ENCODE results near the gene KRTAP12-1. TPM values are rescaled to one million over a fixed set of nuclear protein-coding genes. Genes with fewer than 3 reads are reported as not detected.
"Not testable (repeated sequence)": the region's sequence is repeated elsewhere in the genome, so short reads cannot be mapped to it uniquely, and the experiment has no call there.

KRTAP12-1 gene
- total RNA-seq, 1 donor from 2014 or later: not detected

GRCh38 chr21:44666401-44667320 is 15.3 kb downstream of the KRTAP12-1 start, which contains the start of gene KRTAP12-2:
Gene KRTAP12-2, minus strand, starts transcription at chr21:44666927. Its CDS starts 41 bp downstream, at chr21:44666886.
- intact Hi-C loops (cut with DNase I): no loop called here
- H3K4me1 ChIP-seq: no peaks in the 10 kb centered on the region
- H3K27ac ChIP-seq: no peak within 1 kb of the TSS
- H3K27me3 ChIP-seq (ENCODE audit: low read depth): no peaks in the 10 kb centered on the region
- no peaks in the 10 kb centered on the region for H3K9me3 ChIP-seq
- DNase-seq: no peak
- no peaks in the 10 kb centered on the region for H3K36me3 ChIP-seq
- no peak within 1 kb of the TSS for H3K4me3 ChIP-seq
- TF ChIP-seq, protein P1, sequence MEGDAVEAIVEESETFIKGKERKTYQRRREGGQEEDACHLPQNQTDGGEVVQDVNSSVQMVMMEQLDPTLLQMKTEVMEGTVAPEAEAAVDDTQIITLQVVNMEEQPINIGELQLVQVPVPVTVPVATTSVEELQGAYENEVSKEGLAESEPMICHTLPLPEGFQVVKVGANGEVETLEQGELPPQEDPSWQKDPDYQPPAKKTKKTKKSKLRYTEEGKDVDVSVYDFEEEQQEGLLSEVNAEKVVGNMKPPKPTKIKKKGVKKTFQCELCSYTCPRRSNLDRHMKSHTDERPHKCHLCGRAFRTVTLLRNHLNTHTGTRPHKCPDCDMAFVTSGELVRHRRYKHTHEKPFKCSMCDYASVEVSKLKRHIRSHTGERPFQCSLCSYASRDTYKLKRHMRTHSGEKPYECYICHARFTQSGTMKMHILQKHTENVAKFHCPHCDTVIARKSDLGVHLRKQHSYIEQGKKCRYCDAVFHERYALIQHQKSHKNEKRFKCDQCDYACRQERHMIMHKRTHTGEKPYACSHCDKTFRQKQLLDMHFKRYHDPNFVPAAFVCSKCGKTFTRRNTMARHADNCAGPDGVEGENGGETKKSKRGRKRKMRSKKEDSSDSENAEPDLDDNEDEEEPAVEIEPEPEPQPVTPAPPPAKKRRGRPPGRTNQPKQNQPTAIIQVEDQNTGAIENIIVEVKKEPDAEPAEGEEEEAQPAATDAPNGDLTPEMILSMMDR (IDR thresholded peaks at IDR 0.05): no peak
- no peak for ATAC-seq

- no peak for DNase-seq
- intact Hi-C loops (cut with DNase I): no loop called here
These were observed 17.3 kb downstream of the KRTAP12-1 start for GRCh38 chr21:44664691-44665090.

GRCh38 chr21:44661567-44661966 is 20.4 kb downstream of the KRTAP12-1 start:
- intact Hi-C loops (cut with DNase I); H3K9me3 ChIP-seq; DNase-seq; H3K4me1 ChIP-seq; H3K36me3 ChIP-seq; ATAC-seq; H3K4me3 ChIP-seq; H3K27ac ChIP-seq: not testable (repeated sequence)
- peaks cover 24% of the 10 kb centered on the region for H3K27me3 ChIP-seq (ENCODE audit: low read depth)

More at GRCh38 chr21:44664691-44665090, 17.3 kb downstream of the KRTAP12-1 start:
- Histone ChIP-seq H3K36me3 (no peaks in the 10 kb centered on the region), H3K27ac (no peak overlapping the region), H3K9me3 (no peaks in the 10 kb centered on the region), H3K27me3 (ENCODE audit: low read depth) (no peaks in the 10 kb centered on the region), H3K4me1 (no peaks in the 10 kb centered on the region), H3K4me3 (no peak overlapping the region)
- TF ChIP-seq, protein P1 (IDR thresholded peaks at IDR 0.05): no peak
- ATAC-seq: no peak

GRCh38 chr21:44658913-44659595 is 22.9 kb downstream of the KRTAP12-1 start:
- Histone ChIP-seq H3K27ac (no peak overlapping the region), H3K36me3 (no peaks in the 10 kb centered on the region), H3K4me3 (no peak overlapping the region), H3K27me3 (ENCODE audit: low read depth) (peaks cover 25% of the 10 kb centered on the region), H3K9me3 (no peaks in the 10 kb centered on the region), H3K4me1 (no peaks in the 10 kb centered on the region)
- intact Hi-C loops (cut with DNase I): no loop called here
- ATAC-seq (peak; percentile 47 to 69), DNase-seq (no peak)
- TF ChIP-seq, protein P1 (IDR thresholded peaks at IDR 0.05): no peak

DNA sequence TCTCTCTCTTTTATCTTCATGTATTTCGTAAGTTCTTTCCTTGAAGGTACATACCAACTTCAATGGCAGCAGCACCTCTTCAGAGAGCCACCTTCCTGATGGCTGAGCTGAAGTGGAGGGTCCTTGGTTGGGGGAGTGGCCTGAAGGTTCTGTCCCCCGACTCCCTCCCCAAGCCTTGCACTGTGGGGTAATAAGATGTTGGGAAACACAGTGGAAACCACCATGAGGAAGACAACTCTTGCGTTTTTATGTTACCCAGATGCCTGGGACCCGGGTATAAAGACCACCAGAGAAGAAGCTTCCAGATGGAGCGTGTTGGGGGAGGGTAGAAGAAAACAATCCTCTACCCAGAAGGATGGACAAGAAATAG is 23.4 kb downstream of the KRTAP12-1 start:
- Histone ChIP-seq H3K9me3 (no peaks in the 10 kb centered on the region), H3K27me3 (ENCODE audit: low read depth) (peaks cover 27% of the 10 kb centered on the region), H3K36me3 (no peaks in the 10 kb centered on the region), H3K27ac (no peak overlapping the region), H3K4me3 (no peak overlapping the region), H3K4me1 (no peaks in the 10 kb centered on the region)
- intact Hi-C loops (cut with DNase I): no loop called here
- DNase-seq (no peak), ATAC-seq (peak in 1 of 2 donors; percentile 33)
- TF ChIP-seq, protein P1 (IDR thresholded peaks at IDR 0.05): no peak

All from lower lobe of right lung (tissue), 2 donors.